Neural progenitor cell (in vitro differentiated cells): ENCODE results near the gene CD180.

ENCODE experiments used
- EZH2 ChIP-seq: fragments of 200-600 bp; sonication (generic); IDR thresholded peaks from 2 replicates; pipeline ENCODE4 v1.6.1; 2017; ENCODE audit warnings: antibody characterized with exemption, mild to moderate bottlenecking, moderate library complexity
- EZH2phosphoT487 ChIP-seq: fragments of 200-600 bp; sonication (generic); IDR thresholded peaks from 2 replicates; pipeline ENCODE4 v1.6.1; 2017; ENCODE audit warnings: antibody characterized with exemption
- TF ChIP-seq, protein P1 (sequence below): fragments of 200-600 bp; sonication (generic); IDR thresholded peaks from 2 replicates; pipeline ENCODE4 v1.5.1; 2017; ENCODE audit warnings: antibody characterized with exemption, mild to moderate bottlenecking

DNA sequence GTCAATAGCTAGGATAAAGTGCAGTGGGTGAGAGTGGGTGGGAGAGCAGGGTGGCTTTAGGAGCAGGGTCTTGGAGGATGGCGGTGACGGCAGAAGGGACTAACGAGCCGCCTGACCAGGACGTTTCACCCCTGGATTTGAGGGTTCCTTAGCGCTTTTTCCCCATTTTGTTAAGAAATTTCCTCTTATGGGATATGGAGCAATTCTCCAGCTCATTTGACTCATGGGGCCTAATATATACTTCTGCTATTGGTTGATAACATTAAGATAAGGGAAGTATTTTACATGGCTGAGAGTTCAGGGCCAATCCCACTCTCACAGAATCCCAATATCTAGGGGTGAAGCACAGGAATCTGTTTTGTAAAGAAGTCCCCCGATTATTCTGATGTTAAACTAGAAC lies 17.6 kb downstream of the CD180 start:
- TF ChIP-seq, protein P1, sequence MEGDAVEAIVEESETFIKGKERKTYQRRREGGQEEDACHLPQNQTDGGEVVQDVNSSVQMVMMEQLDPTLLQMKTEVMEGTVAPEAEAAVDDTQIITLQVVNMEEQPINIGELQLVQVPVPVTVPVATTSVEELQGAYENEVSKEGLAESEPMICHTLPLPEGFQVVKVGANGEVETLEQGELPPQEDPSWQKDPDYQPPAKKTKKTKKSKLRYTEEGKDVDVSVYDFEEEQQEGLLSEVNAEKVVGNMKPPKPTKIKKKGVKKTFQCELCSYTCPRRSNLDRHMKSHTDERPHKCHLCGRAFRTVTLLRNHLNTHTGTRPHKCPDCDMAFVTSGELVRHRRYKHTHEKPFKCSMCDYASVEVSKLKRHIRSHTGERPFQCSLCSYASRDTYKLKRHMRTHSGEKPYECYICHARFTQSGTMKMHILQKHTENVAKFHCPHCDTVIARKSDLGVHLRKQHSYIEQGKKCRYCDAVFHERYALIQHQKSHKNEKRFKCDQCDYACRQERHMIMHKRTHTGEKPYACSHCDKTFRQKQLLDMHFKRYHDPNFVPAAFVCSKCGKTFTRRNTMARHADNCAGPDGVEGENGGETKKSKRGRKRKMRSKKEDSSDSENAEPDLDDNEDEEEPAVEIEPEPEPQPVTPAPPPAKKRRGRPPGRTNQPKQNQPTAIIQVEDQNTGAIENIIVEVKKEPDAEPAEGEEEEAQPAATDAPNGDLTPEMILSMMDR, result no peak
- TF ChIP-seq EZH2phosphoT487 (no peak), EZH2 (no peak)
